ENCODE data around the gene PBX1. TPM values are rescaled to one million over a fixed set of nuclear protein-coding genes. Genes with fewer than 3 reads are reported as not detected.

Gene PBX1
- total and polyA plus RNA-seq, 2 experiments from 2014 or later: 40.0 to 104 TPM

DNA sequence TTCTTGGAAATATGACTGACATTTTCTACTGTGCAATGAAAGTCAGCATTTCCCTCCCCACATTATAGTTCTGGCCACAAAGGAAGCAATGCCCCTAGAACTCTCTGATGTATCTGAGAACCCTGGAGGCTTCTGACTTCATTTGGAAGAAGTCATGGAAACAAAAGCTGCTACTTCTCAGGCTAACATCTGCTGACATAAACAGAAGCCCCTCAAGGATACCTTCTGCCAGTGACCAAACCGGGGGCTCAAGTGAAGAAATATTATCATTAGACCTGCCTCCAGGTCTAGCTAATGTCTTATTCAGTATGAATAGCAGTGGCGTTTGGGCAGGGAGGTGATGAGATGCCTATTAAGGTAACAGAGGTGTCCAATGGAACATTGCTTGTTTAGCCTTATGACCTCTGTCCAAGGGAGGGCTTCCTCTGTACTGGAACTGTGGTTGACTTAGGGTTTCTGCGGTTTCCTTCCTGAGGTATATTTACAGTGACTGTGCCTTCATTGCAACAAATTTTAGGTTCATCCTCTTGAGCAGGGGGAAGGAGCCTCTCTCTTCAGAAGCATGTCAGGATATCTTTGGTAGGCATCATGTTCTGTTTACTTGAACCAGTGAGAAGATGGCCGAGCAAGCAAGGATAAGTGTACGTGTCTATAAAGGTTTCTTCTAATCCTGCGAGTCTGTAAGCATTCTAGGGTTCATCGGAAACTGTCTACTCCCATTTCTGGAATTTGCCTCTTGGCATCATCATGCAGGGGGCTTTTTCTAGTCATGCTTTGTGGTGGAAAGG lies 161.7 kb downstream of the PBX1 start:
- no peak overlapping the region for H3K4me2 ChIP-seq
- no peaks in the 10 kb centered on the region for H3K27me3 ChIP-seq (ENCODE audit: insufficient read depth)
- H3K9me3 Mint-ChIP-seq: no peaks in the 10 kb centered on the region
- TF ChIP-seq CREB1 (CRISPR knock-in tag; IDR thresholded peaks at IDR 0.05; ENCODE audit: low read depth) (no peak), NANOG (IDR thresholded peaks at IDR 0.05; ENCODE audit: borderline replicate concordance) (no peak), EZH2phosphoT487 (IDR thresholded peaks at IDR 0.05; ENCODE audit: unreplicated experiment) (no peak), STAT1 (IDR thresholded peaks at IDR 0.05; ENCODE audit: unreplicated experiment) (no peak), ZNF331 (CRISPR knock-in tag; IDR thresholded peaks at IDR 0.05; ENCODE audit: low read depth) (no peak), ZNF114 (CRISPR knock-in tag; IDR thresholded peaks at IDR 0.05) (no peak), JUNB (IDR thresholded peaks at IDR 0.05; ENCODE audit: unreplicated experiment) (no peak), POLR2AphosphoS5 (IDR thresholded peaks at IDR 0.05; ENCODE audit: low read depth) (no peak), EZH2 (IDR thresholded peaks at IDR 0.05; ENCODE audit: low read depth, unreplicated experiment) (no peak)
- TF ChIP-seq, protein P1, sequence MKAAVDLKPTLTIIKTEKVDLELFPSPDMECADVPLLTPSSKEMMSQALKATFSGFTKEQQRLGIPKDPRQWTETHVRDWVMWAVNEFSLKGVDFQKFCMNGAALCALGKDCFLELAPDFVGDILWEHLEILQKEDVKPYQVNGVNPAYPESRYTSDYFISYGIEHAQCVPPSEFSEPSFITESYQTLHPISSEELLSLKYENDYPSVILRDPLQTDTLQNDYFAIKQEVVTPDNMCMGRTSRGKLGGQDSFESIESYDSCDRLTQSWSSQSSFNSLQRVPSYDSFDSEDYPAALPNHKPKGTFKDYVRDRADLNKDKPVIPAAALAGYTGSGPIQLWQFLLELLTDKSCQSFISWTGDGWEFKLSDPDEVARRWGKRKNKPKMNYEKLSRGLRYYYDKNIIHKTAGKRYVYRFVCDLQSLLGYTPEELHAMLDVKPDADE (IDR thresholded peaks at IDR 0.05): no peak
- TF ChIP-seq, protein P2, sequence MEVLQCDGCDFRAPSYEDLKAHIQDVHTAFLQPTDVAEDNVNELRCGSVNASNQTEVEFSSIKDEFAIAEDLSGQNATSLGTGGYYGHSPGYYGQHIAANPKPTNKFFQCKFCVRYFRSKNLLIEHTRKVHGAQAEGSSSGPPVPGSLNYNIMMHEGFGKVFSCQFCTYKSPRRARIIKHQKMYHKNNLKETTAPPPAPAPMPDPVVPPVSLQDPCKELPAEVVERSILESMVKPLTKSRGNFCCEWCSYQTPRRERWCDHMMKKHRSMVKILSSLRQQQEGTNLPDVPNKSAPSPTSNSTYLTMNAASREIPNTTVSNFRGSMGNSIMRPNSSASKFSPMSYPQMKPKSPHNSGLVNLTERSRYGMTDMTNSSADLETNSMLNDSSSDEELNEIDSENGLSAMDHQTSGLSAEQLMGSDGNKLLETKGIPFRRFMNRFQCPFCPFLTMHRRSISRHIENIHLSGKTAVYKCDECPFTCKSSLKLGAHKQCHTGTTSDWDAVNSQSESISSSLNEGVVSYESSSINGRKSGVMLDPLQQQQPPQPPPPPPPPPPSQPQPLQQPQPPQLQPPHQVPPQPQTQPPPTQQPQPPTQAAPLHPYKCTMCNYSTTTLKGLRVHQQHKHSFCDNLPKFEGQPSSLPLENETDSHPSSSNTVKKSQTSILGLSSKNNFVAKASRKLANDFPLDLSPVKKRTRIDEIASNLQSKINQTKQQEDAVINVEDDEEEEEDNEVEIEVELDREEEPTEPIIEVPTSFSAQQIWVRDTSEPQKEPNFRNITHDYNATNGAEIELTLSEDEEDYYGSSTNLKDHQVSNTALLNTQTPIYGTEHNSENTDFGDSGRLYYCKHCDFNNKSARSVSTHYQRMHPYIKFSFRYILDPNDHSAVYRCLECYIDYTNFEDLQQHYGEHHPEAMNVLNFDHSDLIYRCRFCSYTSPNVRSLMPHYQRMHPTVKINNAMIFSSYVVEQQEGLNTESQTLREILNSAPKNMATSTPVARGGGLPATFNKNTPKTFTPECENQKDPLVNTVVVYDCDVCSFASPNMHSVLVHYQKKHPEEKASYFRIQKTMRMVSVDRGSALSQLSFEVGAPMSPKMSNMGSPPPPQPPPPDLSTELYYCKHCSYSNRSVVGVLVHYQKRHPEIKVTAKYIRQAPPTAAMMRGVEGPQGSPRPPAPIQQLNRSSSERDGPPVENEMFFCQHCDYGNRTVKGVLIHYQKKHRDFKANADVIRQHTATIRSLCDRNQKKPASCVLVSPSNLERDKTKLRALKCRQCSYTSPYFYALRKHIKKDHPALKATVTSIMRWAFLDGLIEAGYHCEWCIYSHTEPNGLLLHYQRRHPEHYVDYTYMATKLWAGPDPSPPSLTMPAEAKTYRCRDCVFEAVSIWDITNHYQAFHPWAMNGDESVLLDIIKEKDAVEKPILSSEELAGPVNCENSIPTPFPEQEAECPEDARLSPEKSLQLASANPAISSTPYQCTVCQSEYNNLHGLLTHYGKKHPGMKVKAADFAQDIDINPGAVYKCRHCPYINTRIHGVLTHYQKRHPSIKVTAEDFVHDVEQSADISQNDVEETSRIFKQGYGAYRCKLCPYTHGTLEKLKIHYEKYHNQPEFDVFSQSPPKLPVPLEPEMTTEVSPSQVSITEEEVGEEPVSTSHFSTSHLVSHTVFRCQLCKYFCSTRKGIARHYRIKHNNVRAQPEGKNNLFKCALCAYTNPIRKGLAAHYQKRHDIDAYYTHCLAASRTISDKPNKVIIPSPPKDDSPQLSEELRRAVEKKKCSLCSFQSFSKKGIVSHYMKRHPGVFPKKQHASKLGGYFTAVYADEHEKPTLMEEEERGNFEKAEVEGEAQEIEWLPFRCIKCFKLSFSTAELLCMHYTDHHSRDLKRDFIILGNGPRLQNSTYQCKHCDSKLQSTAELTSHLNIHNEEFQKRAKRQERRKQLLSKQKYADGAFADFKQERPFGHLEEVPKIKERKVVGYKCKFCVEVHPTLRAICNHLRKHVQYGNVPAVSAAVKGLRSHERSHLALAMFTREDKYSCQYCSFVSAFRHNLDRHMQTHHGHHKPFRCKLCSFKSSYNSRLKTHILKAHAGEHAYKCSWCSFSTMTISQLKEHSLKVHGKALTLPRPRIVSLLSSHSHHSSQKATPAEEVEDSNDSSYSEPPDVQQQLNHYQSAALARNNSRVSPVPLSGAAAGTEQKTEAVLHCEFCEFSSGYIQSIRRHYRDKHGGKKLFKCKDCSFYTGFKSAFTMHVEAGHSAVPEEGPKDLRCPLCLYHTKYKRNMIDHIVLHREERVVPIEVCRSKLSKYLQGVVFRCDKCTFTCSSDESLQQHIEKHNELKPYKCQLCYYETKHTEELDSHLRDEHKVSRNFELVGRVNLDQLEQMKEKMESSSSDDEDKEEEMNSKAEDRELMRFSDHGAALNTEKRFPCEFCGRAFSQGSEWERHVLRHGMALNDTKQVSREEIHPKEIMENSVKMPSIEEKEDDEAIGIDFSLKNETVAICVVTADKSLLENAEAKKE (CRISPR knock-in tag; IDR thresholded peaks at IDR 0.05): no peak
- TF ChIP-seq, protein P3, sequence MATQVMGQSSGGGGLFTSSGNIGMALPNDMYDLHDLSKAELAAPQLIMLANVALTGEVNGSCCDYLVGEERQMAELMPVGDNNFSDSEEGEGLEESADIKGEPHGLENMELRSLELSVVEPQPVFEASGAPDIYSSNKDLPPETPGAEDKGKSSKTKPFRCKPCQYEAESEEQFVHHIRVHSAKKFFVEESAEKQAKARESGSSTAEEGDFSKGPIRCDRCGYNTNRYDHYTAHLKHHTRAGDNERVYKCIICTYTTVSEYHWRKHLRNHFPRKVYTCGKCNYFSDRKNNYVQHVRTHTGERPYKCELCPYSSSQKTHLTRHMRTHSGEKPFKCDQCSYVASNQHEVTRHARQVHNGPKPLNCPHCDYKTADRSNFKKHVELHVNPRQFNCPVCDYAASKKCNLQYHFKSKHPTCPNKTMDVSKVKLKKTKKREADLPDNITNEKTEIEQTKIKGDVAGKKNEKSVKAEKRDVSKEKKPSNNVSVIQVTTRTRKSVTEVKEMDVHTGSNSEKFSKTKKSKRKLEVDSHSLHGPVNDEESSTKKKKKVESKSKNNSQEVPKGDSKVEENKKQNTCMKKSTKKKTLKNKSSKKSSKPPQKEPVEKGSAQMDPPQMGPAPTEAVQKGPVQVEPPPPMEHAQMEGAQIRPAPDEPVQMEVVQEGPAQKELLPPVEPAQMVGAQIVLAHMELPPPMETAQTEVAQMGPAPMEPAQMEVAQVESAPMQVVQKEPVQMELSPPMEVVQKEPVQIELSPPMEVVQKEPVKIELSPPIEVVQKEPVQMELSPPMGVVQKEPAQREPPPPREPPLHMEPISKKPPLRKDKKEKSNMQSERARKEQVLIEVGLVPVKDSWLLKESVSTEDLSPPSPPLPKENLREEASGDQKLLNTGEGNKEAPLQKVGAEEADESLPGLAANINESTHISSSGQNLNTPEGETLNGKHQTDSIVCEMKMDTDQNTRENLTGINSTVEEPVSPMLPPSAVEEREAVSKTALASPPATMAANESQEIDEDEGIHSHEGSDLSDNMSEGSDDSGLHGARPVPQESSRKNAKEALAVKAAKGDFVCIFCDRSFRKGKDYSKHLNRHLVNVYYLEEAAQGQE (IDR thresholded peaks at IDR 0.05; ENCODE audit: unreplicated experiment): no peak
- TF ChIP-seq, protein P4, sequence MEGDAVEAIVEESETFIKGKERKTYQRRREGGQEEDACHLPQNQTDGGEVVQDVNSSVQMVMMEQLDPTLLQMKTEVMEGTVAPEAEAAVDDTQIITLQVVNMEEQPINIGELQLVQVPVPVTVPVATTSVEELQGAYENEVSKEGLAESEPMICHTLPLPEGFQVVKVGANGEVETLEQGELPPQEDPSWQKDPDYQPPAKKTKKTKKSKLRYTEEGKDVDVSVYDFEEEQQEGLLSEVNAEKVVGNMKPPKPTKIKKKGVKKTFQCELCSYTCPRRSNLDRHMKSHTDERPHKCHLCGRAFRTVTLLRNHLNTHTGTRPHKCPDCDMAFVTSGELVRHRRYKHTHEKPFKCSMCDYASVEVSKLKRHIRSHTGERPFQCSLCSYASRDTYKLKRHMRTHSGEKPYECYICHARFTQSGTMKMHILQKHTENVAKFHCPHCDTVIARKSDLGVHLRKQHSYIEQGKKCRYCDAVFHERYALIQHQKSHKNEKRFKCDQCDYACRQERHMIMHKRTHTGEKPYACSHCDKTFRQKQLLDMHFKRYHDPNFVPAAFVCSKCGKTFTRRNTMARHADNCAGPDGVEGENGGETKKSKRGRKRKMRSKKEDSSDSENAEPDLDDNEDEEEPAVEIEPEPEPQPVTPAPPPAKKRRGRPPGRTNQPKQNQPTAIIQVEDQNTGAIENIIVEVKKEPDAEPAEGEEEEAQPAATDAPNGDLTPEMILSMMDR (conservative IDR thresholded peaks at IDR 0.05; ENCODE audit: low read depth in 2 of 2): no peak
- no peaks in the 10 kb centered on the region for H3K36me3 ChIP-seq (ENCODE audit: insufficient read depth)
- no peak overlapping the region for H3K4me3 Mint-ChIP-seq
- H3K36me3 Mint-ChIP-seq (ENCODE audit: low read depth): peaks cover 3% of the 10 kb centered on the region
- no peak overlapping the region for H3K27ac ChIP-seq (ENCODE audit: low read depth)
- H3K27ac Mint-ChIP-seq: peak overlapping the region; percentile 68
- DNase-seq (ENCODE audit: low spot score) (no peak), ATAC-seq (no peak)
- peaks cover 41% of the 10 kb centered on the region for H3K4me1 Mint-ChIP-seq
- H3K4me3 ChIP-seq: no peak overlapping the region
- H3K9me2 ChIP-seq (ENCODE audit: insufficient read depth): no peaks in the 10 kb centered on the region
- no peaks in the 10 kb centered on the region for H3K27me3 Mint-ChIP-seq (ENCODE audit: insufficient read depth, low read depth, poor library complexity)
- peaks cover 36% of the 10 kb centered on the region for H3K4me1 ChIP-seq (ENCODE audit: insufficient read depth)
- H3K79me2 ChIP-seq (replicated peaks; ENCODE audit: insufficient read depth): peaks cover 93% of the 10 kb centered on the region
- H4K20me1 ChIP-seq (replicated peaks; ENCODE audit: insufficient read depth): peaks cover 19% of the 10 kb centered on the region
- no peaks in the 10 kb centered on the region for H3F3A ChIP-seq (replicated peaks; ENCODE audit: low read depth)
- H2AFZ ChIP-seq: no peak overlapping the region

Measured in GM23338 (cell line).